ENCODE results near the gene PACS1.
"Not testable (repeated sequence)": the region's sequence is repeated elsewhere in the genome, so short reads cannot be mapped to it uniquely, and the experiment has no call there.

Gene PACS1

DNA sequence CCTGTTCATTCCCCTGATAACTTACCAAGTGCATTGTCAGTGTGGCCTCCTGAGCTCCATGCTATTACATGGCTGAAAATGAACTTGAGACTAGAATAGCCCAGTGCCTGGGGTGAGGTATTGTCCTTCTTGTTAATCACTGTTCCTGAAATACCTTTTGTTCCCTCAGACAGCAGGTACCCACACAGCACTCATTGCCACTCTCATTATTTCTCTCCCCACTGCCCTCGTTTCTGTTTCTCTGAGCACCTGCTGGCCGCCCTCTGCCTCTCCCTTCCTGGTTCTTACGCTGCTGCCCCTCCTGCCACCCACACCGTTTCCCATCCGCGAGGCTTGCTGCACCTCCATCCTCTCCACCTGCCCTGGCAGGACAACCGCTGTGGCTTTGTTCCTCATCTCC is 161.5 kb downstream of the PACS1 start:
- no peak for DNase-seq

DNA sequence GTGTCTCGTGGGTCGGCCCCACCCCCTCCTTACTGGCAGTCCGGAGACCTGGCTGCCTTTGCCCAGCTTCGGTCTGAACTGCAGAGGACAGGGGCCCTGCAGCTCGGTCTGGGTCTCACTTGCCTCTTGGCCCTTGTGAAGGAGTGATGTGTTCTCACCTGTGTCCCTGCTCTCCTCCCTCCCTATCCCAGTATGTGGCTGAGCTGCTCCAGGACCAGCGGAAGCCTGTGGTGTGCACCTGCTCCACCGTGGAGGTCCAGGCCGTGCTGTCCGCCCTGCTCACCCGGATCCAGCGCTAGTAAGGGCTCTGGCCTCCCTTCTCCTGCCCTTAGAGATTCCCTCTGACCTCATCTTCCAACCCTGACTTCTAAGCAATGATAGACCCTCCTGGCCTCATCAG is 162.7 kb downstream of the PACS1 start:
- no peak for DNase-seq

DNA sequence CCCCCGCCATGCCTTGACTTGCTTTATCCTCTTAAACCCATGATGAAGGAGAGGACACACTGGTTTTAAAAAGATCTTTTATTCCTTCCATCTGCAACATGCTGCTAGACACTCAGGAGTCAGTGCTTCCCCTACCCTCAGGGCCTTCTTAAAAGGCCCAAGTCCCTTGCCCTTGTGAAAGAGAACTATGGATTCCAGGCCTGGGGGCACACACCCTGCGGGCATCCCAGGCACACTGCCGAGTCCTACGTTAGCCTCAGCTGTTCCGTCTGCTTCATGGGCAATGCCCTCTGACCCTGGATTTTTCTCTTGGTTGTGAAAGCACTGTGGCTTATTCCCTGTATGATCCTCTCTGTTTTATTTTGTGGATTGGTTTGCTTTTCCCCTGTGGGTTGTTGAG is 163.2 kb downstream of the PACS1 start:
- no peak for DNase-seq

DNA sequence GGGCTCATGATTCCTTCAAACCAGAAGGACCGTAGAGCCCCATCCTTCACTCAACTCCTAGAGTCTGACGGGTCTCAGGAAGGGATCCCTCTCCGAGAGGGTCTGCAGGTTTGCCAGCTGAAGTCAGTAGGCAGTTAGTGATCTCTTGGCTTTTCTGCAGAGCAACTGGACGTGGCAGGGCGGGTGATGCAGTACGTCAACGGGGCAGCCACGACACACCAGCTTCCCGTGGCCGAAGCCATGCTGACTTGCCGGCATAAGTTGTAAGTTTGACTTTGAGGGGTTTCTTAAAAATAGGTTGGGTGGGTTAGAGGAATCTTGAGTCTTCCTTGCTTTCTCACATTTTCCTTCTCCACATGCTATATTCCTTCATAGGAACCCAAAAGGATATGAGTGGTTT is 165.1 kb downstream of the PACS1 start:
- DNase-seq, result no peak

DNA sequence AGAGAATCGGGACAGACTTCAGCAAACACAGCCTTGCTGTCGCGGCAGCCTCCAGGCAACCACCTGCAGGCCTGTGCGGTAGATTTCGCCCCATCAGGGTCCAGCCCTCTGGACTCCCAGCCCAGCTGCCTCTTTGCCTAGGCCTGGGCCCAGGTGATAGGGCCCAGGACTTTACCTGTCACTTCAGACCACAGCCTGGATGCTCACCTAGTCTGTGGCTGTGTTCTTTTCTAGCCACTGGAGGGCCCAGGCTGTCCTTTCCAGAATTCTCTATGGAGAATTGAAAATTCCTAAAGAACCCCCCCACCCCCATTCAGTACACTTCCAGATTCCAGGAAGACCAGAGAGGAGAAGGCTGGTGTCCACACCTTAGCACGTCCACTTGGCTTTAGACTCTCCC is 167.8 kb downstream of the PACS1 start:
- no peak for DNase-seq

DNA sequence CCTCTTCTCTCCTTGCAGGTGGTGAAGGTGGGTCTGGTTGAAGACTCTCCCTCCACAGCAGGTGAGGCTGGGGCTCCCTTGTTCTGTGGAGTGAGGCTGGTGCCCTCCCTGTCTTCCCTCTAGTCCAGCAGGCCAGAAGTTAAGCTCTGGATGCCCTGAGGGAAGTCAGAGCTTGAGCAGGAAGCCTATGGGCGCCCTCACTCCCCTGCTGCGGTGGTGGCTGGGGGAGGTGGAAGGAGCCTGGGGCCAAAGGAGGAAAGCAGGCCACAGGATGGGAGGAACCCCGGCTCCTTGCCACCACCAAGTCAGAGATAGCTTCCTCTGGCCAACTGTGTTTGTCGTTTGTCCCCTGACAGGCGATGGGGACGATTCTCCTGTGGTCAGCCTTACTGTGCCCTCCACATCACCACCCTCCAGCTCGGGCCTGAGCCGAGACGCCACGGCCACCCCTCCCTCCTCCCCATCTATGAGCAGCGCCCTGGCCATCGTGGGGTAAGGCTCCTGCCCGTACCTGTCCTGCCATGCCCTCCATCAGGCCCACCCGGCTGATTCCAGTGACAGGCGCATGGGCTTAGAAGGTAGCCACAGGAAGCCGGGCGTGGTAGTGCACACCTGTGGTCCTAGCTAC is 168.8 kb downstream of the PACS1 start:
- no peak for DNase-seq

DNA sequence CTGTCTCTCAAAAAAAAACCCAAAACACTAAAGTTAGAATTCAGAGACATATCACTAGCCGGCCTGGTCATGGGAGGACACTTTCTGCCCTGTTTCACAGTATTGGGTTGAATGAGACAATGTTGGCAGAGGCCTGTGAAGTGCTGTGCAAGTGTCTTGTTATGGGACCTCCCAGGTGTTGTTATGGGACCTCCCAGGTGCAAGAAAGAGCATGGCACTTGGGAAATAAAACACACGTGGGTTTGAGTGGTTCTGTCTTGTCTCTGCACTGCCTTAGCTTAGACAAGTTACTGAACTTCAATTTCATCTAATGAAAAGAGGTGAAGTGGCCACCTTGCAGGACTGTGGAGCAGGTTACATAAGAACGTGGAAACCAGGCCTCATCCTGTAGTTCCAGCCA is 169.4 kb downstream of the PACS1 start:
- no peak for DNase-seq

DNA sequence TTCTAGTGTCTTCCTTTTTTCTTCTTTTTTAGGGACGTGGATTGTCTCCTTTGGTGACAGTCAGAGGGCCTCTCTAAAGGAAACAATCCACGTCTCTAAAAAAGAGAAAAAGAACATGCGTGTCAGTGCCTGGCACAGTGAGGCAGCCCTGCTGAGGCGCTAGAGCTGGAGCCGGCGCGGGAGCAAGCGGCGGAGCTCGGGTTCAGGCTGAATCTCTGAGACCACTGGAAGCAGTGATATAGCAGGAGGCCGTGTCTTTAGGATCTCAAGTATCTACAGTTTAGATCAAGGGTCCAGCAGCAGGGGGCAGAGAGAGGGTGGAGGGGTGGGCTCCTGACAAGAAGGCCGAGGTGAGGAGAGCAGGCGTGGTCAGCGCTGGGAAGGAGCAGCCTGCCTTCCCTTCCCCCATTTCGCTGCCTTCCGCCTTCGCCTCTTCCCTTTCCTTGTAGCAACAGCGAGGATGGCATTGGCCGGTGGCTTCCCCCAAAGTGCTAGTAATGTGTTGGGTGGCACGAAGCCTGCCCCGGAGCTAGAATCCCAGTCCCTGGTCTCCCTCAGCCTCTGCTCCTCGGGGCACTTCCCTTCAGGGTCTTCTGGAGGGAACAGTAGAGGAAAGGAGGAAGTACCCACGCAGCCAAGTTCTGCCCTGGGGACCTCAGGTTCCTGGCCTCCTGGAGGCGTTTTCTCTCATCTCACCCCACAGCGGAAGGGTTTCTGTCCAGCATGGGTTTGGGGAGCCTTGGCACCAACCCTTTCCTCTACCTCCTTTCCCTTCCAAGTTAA is 170.1 kb downstream of the PACS1 start:
- DNase-seq, result no peak

DNA sequence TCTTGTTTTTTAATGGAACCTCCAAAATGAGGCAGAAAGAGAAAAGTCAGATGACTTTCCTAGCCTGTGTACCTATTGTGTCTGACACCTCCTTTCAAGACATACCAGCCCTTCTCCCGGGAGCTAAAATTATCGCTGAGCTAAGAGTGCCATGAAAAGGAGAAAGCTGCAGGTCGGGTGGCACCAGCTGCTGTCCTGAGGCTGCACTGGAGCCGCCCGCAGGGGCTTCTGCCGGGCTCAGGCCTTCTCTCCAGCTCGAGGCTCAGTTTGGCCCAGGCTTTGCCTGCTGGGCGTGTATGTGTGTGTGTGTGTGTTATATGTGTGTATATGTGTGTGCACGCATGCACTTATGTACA is 170.7 kb downstream of the PACS1 start:
- no peak for DNase-seq

DNA sequence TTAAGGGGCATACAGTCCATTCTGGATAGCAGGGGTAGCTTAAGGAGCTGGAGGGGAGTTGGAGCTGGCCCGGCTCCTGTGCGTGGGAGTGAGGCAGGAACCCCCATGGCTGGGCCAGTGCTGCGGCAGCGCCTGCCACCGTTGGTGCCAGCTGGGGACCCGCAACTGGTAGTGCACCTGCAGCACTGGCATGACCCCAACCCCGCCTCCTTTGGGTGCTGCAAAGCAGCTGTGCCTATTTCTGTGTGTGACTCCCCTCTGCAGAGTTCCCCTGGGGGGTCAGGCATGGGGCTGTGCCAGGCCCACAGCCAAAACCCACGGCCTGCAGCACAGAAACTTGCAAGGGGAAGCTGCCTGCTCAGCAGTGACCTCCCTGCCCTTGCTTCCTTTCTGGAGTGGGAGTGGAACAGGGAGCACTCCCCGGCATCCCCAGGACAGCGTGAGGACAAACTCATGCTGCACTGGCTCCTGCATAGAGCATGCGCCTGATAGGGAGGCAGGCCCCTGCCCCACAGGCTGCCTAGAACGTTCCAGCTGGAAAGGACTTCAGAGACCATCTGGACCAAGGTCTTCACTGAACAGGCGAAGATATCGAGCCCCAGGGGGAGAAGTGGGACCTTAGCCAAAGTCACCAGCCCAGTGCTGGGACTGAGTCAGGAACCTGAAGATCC is 172.2 kb downstream of the PACS1 start:
- no peak for DNase-seq

DNA sequence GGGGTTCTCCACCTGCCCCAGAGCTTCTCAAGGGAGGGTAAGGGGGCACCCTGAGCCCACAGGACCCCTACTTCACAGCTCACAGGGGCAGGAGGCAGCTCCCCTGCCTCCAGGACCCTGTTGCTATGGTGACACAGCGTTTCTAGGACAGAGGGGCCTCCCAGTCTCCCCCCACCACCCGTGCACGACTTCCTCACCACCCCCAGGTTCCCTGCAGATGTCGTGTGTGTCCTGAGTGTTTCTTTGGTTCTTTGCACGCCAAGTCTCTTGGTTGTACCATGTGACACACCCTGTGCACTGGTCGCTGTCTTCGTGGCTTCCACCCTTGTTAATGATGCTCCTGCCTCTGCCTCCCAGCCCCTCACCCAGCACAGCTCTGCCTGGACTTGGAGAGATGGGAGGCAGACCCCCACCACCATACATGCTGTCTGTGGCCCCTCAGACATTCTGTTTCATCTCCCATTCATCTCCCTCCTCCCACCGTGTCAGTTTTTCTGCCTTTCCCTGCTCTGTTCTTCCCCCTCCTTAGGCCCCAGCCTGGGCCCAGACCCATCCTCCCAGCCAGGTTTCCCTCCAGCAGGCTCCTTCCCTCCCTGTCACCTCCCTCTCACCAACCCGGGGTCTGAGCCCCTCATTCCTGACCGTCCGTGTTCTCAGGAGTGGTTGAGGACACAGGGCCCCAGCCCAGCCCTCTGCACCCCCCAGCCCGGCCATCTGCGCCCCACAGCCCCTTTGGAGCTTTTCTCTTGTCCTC is 173.9 kb downstream of the PACS1 start:
- no peak for DNase-seq

DNA sequence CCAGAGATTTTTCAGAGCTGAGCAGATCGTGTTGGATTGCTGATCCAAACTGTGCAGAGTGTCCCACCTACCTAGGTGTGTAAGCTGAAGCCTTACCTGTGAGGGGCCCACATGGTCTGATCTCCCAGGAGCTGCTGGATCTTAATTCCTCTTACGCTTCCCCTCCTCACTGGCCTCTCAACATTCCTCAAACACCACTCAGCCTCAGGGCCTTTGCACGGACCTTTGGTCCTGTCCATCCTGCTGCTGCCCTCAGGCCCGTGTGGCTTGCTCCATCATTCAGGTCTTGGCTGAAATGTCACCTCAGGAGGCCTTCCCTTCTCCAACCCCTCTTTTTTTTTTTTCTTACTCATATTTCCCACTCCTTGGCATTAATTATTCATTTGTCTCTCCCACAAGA is 177.2 kb downstream of the PACS1 start:
- DNase-seq, result no peak

DNA sequence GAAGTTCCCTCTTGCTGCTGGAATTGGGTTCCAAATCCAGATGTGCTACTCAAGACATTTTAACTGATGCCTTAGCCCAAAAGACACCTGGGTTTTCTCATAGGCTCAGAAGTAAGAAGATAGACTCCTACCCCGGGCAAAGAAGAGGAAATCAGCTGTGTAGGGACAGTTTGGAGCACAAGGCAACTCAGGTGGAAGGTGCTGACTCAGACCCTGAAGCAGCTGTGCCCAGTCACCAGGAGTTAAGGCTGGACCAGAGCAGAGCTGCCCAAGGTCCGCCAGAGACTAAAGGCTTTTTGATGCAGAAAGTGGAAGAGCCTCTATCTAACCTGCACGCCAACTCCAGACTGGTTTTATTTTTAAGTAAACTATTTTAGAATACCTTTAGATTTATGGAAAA is 177.7 kb downstream of the PACS1 start:
- DNase-seq, result no peak

DNA sequence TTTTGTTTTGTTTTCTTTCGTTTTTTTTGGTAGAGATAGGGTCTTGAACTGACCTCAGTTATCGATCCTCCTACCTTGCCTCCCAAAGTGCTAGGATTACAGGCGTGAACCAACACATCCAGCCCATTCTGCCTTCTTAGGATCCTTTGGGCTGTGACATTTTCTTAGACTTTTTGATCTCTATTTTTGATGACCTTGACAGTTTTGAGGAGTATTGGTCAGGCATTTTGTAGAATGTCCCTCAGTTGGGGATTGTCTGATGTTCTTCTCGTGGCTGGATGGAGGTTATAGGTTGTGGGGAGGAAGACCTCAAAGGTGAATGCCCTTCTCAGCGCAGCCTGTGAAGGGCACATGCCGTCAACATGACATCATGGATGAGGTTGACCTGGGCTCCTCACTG is 178.8 kb downstream of the PACS1 start:
- DNase-seq, result no peak

DNA sequence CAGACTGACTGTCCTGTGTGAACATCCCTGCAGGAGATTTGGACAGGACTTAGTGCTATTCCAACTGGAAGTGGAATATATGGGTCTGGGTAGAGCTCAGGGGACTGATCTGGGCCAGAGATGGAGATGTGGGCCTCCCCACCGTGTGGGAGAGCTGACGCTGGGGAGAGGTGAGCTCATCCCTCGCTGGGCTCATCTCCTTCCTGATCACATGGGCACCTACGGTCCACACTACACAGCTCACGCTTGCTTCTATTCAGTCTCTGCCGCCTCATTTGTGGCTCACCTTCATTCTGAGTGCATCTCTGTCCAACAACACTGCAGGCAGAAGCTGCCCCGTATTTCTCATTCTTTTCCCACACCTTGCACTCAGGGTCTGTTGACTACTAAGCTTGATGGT is 181.7 kb downstream of the PACS1 start:
- DNase-seq, result no peak

DNA sequence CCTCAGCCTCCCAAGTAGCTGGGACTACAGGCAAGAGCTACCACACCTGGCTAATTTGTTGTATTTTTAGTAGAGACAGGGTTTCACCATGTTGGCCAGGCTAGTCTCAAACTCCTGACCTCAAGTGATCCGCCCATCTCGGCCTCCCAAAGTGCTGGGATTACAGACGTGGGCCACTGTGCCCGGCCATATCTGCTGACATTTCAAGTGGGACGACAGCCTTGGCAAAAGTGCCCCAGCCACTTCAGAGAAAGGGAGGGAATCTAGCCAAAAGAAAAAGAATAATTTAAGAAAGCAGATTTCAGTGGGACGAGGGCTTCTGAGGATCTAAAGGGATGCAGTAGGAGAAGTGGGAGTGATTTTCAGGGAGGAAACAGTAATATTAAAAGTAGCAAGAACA is 183.0 kb downstream of the PACS1 start:
- not testable (repeated sequence) for DNase-seq

DNA sequence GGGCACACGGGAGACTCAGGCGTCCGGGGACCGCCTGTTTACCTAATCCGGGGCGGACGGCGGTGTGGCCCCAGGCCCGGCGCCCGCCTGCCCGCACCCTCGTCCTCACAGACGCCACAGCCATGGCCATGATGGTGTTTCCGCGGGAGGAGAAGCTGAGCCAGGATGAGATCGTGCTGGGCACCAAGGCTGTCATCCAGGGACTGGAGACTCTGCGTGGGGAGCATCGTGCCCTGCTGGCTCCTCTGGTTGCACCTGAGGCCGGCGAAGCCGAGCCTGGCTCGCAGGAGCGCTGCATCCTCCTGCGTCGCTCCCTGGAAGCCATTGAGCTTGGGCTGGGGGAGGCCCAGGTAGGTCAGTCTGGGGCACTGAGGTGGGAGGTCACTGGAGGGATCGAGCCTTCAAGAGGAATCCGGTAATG is 188.4 kb downstream of the PACS1 start:
- DNase-seq, result no peak

DNA sequence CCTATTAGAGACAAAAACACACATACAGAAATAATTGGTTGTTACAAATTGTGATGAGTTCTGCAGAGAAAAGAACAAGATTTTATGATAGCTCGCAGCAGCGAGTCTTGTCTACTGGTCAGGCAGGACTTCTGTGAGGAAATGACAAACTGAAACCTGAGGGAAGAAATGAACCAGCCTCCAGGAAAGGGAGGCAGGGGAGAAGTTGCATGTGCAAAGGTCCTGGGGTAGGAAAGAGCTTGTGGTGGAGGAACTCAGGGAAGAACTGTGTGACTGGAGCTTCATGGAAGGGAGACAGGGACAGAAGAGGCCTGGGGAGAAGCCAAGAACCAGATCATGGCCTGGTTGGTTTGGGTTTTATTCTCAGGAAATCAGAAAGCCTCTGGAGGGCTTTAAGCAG is 189.2 kb downstream of the PACS1 start:
- no peak for DNase-seq

DNA sequence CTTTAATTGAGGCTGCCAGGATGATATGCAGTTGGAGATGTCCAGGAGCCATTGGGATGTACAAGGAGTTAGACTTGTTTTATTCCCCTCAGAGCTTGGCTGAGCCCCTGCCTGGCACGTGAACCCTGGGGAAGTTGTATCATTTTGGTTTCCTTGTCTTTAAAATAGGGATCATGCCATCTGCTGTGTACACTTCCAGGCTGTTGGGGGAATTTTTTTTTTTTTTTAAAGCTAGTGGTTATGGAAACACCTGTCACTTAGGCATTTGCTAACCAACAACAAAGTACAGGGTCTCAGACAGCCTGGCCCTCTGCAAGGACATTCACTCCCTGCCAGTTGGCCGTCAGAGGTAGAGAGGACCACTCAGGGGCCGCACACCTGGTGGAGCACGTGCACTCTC is 189.9 kb downstream of the PACS1 start:
- no peak for DNase-seq

DNA sequence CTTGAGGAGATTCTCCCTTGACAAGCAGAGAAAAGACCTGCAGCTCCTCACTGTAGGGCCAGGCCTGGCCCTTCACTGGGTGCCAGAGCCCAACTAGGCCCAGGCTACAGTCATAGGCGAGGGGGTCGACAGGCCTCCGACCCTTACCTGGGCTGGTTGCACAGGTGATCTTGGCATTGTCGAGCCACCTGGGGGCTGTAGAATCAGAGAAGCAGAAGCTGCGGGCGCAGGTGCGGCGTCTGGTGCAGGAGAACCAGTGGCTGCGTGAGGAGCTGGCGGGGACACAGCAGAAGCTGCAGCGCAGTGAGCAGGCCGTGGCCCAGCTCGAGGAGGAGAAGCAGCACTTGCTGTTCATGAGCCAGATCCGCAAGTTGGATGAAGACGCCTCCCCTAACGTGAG is 191.5 kb downstream of the PACS1 start:
- no peak for DNase-seq

DNA sequence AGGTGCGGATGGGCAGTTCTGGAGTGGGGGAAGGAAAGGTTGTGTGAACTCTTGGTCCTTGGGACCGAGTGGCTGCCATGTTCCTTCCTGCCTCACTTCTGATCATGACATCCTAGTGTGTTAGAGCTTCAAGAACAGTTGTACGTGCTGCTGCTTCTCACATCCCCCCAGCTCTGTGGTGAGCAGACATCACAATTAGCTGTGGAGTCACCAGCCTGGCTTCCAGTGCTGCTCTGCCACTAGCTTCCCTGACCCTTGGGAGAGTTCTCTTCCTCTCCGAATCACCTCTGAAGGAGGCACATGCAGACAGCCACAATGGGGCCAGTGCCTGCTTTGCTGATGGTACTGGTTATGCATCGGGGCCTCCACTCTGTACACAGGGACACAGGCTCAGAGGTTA is 192.1 kb downstream of the PACS1 start:
- no peak for DNase-seq

DNA sequence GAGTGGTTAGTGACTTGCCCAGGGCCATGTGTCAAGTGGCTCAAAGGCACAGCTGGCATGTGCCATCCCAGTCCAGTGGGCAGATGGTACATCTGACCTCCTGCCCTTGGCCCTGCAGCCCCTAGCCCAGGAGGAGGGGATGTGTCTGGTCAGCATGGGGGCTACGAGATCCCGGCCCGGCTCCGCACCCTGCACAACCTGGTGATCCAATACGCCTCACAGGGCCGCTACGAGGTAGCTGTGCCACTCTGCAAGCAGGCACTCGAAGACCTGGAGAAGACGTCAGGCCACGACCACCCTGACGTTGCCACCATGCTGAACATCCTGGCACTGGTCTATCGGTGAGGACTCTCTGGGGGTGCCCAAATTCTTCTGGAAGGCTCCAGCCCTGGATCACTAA is 192.6 kb downstream of the PACS1 start:
- no peak for DNase-seq

DNA sequence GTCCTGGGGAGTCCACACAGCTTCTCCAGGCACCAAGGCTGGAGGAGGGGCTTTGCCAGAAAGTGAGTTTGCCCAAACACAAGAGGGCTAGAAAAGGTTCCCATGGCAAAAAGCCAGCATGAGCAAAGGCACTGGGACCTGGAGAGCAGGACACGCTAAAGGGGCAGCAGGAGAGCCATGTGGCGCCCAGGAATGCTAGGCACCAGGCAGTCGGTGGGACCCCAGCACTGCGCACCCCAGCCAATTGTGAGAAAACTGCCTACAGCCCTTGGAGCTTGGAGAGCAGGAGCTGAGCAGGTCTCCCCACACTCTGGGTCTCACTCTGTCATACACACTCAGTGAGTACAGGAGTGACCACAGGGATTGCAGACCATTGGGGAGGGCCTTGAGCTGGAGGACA is 193.2 kb downstream of the PACS1 start:
- no peak for DNase-seq

DNA sequence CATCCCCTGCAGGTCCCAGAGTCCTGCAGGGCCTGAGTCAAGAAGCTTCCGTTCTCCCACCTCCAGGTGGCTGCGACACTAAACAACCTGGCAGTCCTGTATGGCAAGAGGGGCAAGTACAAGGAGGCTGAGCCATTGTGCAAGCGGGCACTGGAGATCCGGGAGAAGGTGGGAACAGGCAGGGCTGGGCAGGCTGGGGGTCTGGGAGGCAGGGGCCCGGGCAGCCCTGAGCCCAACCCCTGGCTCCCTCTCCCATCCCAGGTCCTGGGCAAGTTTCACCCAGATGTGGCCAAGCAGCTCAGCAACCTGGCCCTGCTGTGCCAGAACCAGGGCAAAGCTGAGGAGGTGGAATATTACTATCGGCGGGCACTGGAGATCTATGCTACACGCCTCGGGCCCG is 193.7 kb downstream of the PACS1 start:
- DNase-seq, result no peak

Data from activated CD4-positive, alpha-beta T cell treated with anti-CD3 and anti-CD28 coated beads, Interleukin-2, amount 50 U/mL, for 16 hours (primary cell).